NK-92 (cell line): Measurements from ENCODE around the gene CALHM3.

Experiments used
- DNase-seq: peaks from one replicate; lab custom pipeline; 2025; ENCODE audit not compliant: unreplicated experiment; lab: John Stamatoyannopoulos, UW

The CALHM3 gene

GRCh38 chr10:103475437-103475836, 3.6 kb downstream of the CALHM3 start:
- DNase-seq, result no peak

GRCh38 chr10:103474077-103474476, 5.0 kb downstream of the CALHM3 start:
- no peak for DNase-seq

DNA sequence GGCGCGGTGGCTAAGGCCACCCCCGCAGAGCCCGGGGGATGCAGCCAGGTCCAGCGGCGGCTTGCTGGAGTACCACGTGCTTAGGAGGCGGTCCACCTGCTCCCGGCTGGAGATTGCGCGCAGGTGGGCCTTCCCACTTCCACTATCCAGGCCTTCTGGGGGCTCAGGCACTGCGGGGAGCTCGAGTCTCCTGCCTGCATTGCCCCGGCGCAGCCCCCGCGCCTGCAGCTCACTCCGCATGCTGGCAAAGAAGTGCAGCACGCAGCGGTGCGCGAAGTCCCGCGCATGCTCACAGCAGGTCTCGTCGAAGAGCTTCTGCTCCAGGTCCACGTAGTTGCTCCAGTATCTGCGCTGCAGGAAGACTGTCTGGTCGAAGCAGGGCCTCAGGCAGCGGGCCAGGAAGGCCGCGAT, 5.8 kb downstream of the CALHM3 start:
- no peak for DNase-seq

DNA sequence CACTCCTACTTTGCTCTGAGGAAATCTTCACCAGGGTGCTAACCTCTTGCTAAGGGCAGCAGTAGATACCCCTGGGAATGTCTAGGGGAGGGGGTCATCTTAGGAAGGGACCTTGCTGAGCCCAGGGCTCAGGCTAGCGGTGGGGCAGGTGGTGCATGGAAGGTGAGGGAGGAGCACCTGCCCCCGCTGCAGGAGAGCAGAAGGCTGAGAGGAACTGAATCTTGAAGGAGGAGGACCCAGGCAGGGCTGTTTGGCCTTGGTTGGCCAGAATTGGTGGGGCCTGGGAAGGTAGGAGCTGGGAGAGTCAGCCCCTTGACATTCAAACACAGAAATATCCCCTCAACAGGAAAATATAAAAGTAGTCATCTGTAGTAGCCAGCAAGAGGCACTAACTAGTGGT, 7.0 kb downstream of the CALHM3 start:
- no peak for DNase-seq

GRCh38 chr10:103470761-103471653, 8.0 kb downstream of the CALHM3 start:
- DNase-seq, result no peak

GRCh38 chr10:103469201-103469600, 9.8 kb downstream of the CALHM3 start:
- DNase-seq, result no peak

DNA sequence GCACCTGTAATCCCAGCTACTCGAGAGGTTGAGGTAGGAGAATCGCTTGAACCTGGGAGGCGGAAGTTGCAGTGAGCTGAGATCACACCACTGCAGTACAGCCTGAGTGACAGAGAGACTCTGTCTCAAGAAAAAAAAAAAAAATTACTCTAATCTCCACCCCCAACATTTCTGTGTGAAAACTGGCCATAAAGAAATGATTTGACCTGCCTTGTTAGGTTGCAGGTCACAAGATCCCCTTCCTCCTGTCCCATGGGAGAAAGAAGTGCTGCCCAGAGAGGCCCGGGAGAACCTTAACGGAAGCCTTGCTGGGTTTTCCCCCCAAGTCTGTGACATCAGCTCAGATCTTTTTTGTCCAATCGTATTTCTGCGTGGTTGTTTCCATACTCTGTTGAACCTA, 11.6 kb downstream of the CALHM3 start:
- no peak for DNase-seq

DNA sequence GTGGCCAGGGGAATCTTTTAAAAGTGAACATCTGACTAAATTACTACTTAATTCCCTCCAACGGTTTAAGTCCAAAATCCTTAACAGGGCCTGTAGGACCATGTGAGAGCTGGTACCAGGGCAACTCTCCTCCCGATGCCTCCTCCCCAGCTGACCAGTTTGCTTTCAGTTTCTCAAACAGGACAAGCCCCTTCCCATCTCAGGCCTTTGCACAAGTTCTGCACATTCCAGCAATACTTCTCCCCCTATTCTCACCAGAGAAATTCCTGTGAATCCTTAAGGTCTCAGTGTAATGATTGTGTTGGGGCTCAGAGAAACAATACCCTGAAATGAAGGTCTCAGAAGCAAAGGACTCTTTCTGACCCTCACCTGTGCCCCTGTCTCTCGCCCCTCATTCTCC, 12.3 kb downstream of the CALHM3 start:
- DNase-seq, result no peak

GRCh38 chr10:103465411-103466179, 13.4 kb downstream of the CALHM3 start:
- no peak for DNase-seq

- DNase-seq, result no peak
These were observed 15.5 kb downstream of the CALHM3 start for GRCh38 chr10:103463499-103463898.

DNA sequence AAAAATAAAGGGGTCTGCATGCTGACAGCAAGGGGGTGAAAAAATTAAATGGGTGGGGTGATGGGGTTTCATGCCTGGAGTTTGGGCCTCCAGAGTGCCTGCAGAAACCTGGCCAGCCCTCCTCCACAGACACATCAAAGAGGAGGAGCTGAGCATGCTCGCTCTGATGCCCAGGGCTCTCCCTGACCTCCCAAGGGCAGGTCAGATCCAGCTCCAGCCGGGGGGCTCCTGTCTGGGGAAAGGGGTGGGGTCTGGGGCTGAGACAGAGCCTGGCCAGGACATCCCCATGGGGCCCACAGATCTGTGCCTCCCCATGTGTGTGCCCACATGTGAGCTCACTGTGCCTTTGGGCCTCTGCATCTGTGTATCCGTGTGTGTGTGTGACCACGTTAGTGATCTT, 19.4 kb downstream of the CALHM3 start:
- DNase-seq, result no peak

DNA sequence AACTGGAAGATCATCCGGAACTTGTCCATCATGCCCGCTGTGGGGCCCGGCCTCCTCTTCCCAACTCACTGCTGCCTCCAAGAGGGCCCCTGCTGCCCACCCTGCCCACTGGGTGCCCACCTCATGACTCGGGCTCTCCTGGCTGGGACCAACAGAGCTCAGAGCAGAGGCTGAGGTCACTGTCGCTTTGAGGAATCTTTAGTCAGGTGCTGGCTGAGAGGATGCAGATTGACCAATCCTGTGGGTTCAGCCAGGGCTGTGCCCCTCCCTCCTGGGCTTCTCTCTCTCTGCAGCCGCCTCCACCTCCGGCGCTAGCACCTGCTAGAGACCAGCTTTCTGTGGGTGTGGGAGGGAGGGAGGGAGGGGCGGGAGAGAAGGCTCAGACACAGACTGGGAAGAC, 20.3 kb downstream of the CALHM3 start, which contains the start of gene CALHM1:
CALHM1 (minus strand) TSS at position 181 of the 400 bp plus-strand sequence; CDS start at position 32, 149 bp downstream.
- no peak for DNase-seq

GRCh38 chr10:103457896-103458583, 21.0 kb downstream of the CALHM3 start:
- DNase-seq, result no peak

DNA sequence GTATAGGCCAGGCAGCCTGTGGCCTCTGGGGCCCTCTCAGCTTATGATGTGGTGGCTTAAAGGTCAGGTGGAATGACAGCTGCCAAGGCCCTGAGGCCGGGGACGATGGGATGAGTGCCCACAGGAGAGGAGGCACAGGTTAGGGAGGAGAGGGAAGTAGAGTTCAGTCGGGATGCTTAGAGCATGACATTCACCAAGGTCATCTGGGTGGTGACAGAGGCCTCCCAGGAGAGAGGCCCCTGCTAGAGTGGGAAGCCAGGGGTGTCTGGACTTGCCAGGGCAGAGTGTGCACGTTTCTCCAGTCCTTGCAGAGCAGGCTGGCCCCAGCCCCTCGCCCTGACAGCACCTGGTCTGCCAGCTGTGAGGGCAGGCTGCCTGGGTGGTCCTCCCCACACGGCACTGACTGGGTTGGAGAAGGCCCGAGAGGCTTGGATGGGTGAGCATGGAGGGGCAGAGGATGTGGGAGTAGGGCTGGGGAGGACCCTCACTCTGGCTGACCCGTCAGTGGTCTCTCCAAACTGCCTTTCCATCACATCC, 21.8 kb downstream of the CALHM3 start:
- DNase-seq, result no peak

DNA sequence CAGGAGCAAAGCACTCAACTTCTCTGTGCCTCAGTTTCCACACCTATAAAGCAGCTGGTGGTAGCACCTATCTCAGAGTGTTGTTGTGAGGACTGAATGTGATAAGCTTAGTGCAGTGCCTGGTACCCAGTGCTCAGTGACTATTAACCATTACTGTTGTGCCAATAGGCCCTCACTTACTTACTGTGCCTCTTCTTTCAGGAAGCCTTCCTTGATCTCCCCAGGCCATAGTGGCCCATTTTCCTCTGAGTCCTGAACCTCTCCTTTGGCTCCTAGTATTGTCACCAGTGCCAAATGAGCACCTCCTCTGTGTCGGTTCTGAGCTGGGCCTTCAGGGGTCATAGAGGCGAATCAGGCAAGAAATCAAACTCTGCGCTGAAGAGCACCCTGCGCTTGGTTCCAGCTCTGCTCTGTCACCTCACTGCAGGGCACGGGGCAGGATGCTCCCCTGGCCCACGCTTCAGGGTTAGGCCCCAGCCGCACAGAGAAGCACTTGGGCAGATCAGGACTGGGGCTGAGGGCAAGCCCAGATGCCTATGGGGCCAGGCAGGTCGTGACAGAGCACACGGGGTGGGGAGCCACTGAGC, 22.9 kb downstream of the CALHM3 start:
- DNase-seq, result no peak

DNA sequence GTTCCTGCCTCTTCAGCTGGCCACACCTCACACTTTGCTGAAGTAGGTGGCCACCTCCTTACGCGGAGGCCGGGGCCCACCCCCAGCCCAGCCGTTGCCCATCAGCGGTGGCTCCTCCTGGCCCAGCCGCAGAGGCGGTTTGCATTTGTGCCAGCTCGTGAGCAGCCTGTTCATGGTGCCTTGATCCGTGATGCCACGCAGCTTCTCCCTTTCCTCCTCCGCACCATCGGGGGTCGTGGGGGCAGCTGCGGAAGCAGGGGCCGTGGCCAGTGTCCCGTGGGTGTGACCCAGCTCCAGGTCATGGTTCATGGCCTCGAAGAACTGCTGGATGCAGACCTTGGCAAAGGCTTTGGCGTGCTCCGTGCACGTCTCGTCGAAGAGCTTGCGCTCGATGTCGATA, 23.8 kb downstream of the CALHM3 start:
- no peak for DNase-seq

- no peak for DNase-seq
These were observed 25.0 kb downstream of the CALHM3 start for GRCh38 chr10:103454026-103454425.

- no peak for DNase-seq
These were observed 26.4 kb downstream of the CALHM3 start for GRCh38 chr10:103452506-103453230.

DNA sequence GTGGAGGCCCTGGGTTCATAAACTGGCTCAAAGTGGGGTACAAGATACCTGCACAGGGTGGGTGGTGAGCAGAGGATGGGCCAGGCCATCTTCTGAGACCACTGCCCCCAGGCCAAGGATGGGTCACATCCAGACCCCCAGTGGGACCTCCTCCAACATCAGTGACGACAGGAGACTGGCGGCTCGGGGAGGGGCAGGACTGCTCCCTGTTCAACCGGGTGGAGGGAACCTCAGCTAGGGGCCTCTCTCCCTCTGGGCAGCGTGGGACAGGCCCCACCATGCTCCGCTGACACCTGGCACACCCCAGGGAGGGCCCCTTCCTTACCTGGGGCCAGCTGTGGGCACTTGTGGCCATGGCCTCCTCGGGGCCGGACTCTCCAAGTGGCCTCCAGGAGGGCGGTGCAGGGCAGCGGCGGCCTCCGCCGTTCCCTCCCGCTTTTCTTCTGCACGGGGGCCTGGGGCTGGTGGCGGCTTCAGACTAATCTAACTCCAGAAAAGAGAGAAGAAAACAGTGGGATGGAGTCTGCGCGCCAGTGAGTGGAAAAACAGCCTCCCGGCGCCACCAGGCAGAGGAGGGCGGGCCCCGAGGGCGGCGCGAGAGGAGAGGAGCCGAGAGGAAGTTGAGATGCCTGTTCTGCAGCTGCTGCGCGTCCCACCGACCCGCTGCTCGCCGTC, 27.1 kb downstream of the CALHM3 start, which contains the start of gene CALHM2:
CALHM2 (minus strand) TSS at position 540 of the 675 bp plus-strand sequence. CDS start 2,429 bp downstream, outside the sequence.
- DNase-seq, result no peak
